GM18907 (cell line): ENCODE measurements around the gene KLHL6.

Experiments
- ATAC-seq: cut with Tn5 transposase; IDR thresholded peaks from one replicate; pipeline ENCODE4 v1.9.1; 2021; ENCODE audit warnings: mild to moderate bottlenecking, moderate library complexity; ENCODE audit not compliant: unreplicated experiment

The KLHL6 gene

GRCh38 chr3:183508821-183509220, 46.7 kb downstream of the KLHL6 start:
- ATAC-seq, result no peak

- ATAC-seq, result no peak
Observed at GRCh38 chr3:183507551-183507950, 48.0 kb downstream of the KLHL6 start.

- ATAC-seq, result no peak
Observed at GRCh38 chr3:183506674-183507320, 48.7 kb downstream of the KLHL6 start.

DNA sequence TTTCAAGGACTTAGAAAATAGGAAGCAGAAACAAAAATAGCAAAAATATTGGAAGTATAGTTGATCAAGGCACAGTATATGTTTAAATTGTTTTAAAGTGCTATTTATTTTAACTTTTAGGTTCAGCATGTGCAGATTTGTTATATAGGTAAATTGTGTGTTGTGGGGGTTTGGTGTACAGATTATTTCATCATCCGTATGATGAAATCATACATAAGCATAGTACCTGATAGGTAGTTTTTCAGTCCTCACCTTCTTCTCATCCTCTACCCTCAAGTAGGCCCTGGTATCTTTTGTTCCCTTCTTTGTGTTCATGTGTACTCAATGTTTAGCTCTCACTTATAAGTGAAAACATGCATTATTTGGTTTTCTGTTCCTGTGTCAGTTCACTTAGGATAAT, 50.9 kb downstream of the KLHL6 start:
- no peak for ATAC-seq

GRCh38 chr3:183503746-183504145, 51.8 kb downstream of the KLHL6 start:
- ATAC-seq, result no peak

GRCh38 chr3:183502237-183503181, 53.0 kb downstream of the KLHL6 start:
- no peak for ATAC-seq

GRCh38 chr3:183500981-183501704, 54.4 kb downstream of the KLHL6 start:
- ATAC-seq, result no peak

- ATAC-seq, result no peak
Observed at GRCh38 chr3:183500319-183500718, 55.2 kb downstream of the KLHL6 start.

GRCh38 chr3:183498634-183499033, 56.9 kb downstream of the KLHL6 start:
- ATAC-seq, result no peak

- ATAC-seq, result no peak
Observed at GRCh38 chr3:183497313-183497712, 58.2 kb downstream of the KLHL6 start.

DNA sequence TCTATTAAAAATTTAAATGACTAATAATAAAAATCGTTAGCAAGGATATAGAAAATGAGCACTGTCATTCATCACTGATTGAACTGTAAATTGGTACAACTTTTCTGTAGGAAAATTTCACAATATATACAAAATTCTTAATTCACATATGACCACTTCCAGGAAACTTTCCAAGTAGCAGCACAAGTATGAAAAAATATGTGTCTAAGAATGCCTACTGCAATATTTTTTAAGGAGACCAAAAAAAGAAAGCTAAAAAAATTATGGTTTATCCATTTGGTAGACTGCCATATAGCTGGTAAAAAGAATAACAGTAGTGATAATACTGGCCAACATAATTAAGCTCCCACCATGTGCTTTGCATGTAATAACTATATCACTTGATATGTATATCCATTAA, 59.2 kb downstream of the KLHL6 start:
- ATAC-seq, result no peak

GRCh38 chr3:183494341-183494740, 61.2 kb downstream of the KLHL6 start:
- ATAC-seq, result no peak

- no peak for ATAC-seq
Observed at GRCh38 chr3:183493296-183494045, 62.0 kb downstream of the KLHL6 start.

DNA sequence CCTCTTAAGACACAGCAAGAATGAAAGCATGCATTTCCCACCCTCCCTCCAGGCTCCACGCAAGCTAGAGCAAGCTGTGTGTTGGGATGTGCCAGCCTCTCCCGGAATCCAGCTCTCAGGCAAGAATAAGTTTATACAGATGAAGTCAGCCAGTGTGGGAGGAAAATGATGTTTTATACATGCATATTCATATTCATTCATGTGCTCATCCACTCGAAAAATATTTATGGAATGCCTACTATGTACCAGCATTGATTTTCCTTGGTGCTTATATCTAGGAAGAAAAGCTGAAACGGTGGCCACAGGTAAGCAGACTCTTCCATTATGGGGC, 62.7 kb downstream of the KLHL6 start:
- no peak for ATAC-seq

- no peak for ATAC-seq
Observed at GRCh38 chr3:183491923-183492848, 63.3 kb downstream of the KLHL6 start.

DNA sequence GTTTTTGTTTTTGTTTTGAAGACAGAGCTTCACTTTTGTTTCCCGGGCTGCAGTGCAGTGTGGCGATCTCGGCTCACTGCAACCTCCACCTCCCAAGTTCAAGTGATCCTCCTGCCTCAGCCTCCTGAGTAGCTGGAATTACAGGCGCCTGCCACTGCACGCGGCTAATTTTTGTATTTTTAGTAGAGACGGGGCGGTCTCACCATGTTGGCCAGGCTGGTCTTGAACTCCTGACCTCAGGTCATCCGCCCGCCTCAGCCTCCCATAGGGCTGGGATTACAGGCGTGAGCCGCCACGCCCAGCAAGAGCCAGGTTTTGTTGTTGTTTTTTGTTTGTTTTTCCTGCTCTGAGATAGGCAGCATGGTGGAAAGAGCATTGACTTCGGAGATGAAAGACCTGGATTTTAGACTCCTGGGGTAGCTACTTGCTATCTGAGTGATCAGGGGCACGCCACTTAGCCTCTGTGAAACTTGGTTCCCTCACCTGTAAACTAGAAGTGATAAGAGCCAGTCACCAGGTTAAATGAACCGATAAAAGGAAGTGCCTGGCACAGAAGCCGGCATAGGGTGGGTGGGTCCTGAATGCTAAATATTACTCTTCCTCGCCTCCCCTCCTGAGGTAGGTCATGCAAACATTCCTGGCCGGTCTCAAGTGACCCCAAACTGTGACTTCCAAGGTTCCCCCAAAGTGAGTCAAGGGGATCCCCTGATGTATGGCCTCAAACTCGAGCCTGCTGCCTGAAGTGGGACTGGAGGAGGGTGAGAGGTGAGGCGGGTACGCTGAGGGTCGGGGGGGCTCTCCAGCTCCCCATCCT, 64.2 kb downstream of the KLHL6 start:
- ATAC-seq, result no peak

GRCh38 chr3:183490653-183491052, 64.9 kb downstream of the KLHL6 start:
- no peak for ATAC-seq

- no peak for ATAC-seq
Observed at GRCh38 chr3:183490211-183490601, 65.3 kb downstream of the KLHL6 start.
